ENCODE data around the gene VAMP8. TPM values are rescaled to one million over a fixed set of nuclear protein-coding genes. Genes with fewer than 3 reads are reported as not detected.

Gene VAMP8
- 1.6 and 7.8 TPM in 2 replicates for polyA plus RNA-seq

GRCh38 chr2:85577386-85578242, at the start of gene VAMP8:
VAMP8 (plus strand) TSS chr2:85577586; CDS start chr2:85577647, 61 bp downstream.

DNA sequence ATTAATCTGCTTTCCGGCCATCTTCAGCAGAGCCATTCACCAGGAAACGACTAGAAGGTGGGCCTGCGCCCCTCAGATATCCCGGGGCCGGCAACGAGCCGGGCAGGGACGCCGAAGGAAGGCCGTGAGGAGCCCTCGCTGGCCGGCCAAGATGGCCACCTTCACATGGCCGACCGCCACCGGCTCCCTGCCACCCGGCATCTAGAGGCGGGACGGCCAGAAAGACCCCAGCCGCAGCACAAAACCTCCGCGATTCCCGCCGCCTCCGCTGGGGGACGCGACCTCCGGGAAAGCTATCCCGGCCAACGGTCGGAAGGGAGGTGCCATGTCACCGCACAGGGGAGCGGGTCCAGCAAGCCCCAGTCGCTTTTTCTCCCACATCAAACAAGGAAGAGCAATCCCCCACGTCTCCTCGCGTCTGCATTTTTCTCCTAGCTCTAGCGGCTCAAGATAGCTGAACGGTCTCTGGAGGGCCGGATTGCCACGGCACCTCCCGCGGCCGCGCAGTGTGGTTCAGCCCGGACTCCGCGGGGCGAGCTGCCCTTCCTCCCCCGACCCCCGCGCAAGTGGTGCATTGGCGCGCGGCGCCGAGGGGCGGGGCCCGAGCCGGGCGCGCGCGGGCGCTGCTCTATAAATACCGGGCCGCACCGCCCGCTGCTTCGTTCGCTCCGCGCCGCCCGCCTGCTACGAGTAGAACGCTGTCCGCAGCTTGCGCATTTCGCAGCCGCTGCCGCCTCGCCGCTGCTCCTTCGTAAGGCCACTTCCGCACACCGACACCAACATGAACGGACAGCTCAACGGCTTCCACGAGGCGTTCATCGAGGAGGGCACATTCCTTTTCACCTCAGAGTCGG, 38.7 kb upstream of the VAMP8 start, which contains the start of gene MAT2A:
TSS of gene MAT2A (plus strand) at position 662 of the 854 bp plus-strand sequence. CDS start at position 782, 120 bp downstream.

DNA sequence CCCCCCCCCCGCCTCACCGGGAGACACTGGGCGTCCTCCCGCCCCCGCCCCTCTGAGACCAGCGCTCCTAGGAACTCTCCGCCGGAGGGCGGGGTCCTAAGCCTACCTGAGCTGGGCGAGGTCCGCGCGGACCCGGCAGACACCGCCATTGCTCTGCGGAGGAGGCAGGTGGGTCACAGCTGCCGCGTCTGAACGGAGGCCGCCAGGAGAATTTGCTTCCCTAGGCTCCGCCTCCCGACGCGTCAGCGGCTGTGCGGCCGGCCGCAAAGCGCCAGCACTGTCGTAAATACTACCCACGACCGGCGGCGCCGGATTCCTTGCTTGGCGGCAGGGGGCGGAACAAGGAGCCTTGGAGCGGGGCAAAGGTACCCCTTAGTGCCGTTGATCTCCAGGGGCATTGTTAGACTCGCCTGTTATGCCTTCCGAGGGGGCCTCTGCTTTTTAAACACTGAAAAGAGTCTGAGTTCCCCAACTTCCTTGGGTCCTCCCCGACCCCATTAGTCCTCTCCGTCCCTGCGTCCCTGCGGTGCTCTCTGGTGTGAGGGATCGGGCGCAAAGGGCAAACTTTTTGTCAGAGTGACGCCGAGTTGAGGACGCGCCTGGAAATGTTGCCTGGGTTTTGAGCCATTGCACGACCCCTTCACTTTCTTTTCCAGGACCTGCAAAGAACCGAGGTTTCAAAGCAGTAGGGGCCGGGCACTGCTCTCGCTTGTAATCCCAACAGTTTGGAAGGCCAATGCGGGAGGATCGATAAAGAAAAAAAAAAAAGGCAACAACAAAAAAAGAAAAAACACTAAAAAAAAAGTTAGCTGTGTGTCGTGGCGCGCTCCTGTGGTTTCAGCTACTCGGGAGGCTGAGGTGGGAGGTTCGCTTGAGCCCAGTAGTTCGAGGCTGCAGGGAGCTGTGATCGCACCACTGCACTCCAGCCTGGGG, 15.8 kb upstream of the VAMP8 start, which contains the start of gene GGCX:
TSS of gene GGCX (minus strand) at position 214 of the 933 bp plus-strand sequence. CDS start at position 149, 65 bp downstream.

GRCh38 chr2:85584354-85584856, 7.0 kb downstream of the VAMP8 start, which contains the start of gene VAMP5:
VAMP5 (plus strand) TSS chr2:85584431; CDS start chr2:85584491, 60 bp downstream.

GRCh38 chr2:85595301-85596025, 18.1 kb downstream of the VAMP8 start, which contains the start of gene RNF181:
RNF181 (plus strand) TSS chr2:85595745; CDS start chr2:85595764, 19 bp downstream.

GRCh38 chr2:85602476-85603234, 25.3 kb downstream of the VAMP8 start, which contains the start of gene TMEM150A:
TMEM150A (minus strand) TSS chr2:85602698; CDS start chr2:85601948, 750 bp downstream.

DNA sequence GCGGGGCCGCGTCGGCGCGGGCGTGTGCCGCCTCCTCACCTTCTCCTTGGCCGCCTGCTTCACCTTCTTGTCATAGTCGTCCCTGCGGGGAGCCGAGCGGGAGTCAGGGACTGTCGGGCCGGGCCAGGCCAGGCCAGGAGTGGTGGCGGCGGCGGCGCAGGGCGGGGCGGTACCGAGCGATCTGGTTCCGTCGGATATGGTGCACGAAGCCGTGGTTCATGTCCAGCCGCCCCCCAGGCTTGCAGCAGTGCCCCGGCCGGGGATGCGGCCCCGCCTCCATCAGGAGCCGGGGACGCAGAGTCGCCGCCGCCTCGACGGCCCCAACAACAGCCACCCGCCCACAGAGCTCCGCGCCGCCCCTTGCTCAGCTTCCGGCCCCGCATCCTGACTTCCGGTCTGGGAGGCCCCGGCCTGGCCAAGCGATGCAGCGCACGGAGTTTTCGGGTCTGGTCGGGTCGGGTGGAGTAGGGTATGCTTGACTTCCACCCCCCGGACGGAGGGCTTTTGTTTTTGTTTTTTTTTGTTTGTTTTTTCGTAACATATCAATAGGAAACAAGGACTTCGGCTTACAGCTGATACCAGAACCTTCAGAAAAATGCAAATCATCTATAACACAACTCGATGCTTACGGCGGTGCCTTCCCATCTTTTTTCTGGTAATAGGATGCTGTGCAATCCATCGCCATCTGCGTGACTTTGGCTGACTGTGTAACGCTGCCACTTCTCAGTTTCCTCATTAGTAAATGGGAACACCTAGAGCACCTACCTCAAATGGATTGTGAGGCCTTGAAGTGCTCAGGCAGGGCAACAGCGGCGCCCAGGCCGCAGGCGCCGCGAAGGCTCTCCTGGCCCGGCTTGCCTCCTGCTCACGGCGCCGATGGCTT, 34.6 kb downstream of the VAMP8 start, which contains the start of gene C2orf68:
TSS of gene C2orf68 (minus strand) at position 362 of the 883 bp plus-strand sequence. CDS start at position 280, 82 bp downstream.

Other genes starting within 250 kb of the VAMP8 start
- 48.7 and 57.9 TPM in 2 replicates for gene TGOLN2, start 249.6 kb upstream of the VAMP8 start, polyA plus RNA-seq
- 7.1 and 8.2 TPM in 2 replicates for gene RETSAT, start 223.1 kb upstream of the VAMP8 start, polyA plus RNA-seq
- gene ELMOD3, start 222.8 kb upstream of the VAMP8 start, polyA plus RNA-seq, result 2.1 and 4.9 TPM in 2 replicates
- 0.65 TPM in 1 of 2 replicates, not detected in the other for gene CAPG, start 167.2 kb upstream of the VAMP8 start, polyA plus RNA-seq
- gene SH2D6, start 158.9 kb upstream of the VAMP8 start, polyA plus RNA-seq, result not detected in 2 replicates
- 56.5 and 69.3 TPM in 2 replicates for gene MAT2A, start 38.4 kb upstream of the VAMP8 start, polyA plus RNA-seq
- gene GGCX, start 16.1 kb upstream of the VAMP8 start, polyA plus RNA-seq, result 14.1 and 36.9 TPM in 2 replicates
- 8.0 and 12.1 TPM in 2 replicates for gene VAMP5, start 6.8 kb downstream of the VAMP8 start, polyA plus RNA-seq
- 243 and 314 TPM in 2 replicates for gene RNF181, start 18.2 kb downstream of the VAMP8 start, polyA plus RNA-seq
- 0.46 TPM in 1 of 2 replicates, not detected in the other for gene TMEM150A, start 25.1 kb downstream of the VAMP8 start, polyA plus RNA-seq
- 2.0 and 3.1 TPM in 2 replicates for gene C2orf68, start 34.5 kb downstream of the VAMP8 start, polyA plus RNA-seq
- 23.5 and 28.5 TPM in 2 replicates for gene USP39, start 38.6 kb downstream of the VAMP8 start, polyA plus RNA-seq
- not detected in 2 replicates for gene SFTPB, start 90.6 kb downstream of the VAMP8 start, polyA plus RNA-seq
- not detected in 2 replicates for gene GNLY, start 116.8 kb downstream of the VAMP8 start, polyA plus RNA-seq
- gene ATOH8, start 176.4 kb downstream of the VAMP8 start, polyA plus RNA-seq, result not detected in 2 replicates

Data from Purkinje cell (primary cell).